ENCODE results near the gene GALNT14. TPM values are rescaled to one million over a fixed set of nuclear protein-coding genes. Genes with fewer than 3 reads are reported as not detected.

GALNT14 gene
- total and polyA plus RNA-seq, 10 donors, result 2.7 to 18.5 (median 4.5) TPM

DNA sequence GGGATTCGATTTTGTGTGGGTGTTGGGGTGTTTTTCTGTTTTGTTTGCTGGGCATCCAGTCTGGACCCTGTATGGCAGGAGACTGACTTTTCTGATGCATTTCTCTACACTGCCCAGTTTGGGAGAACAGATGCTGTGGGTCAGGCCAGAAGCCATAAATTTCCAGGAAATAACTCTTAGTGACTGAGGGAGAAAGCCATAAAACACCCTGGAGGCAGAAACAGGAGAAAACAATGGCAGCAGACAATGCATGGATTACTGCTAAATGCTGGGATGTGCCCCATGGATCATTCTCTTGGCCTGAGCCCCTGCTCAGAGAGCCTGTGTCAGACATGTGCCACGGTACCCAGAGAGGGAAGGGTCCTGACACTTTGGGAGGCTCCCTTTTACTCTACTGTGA, 197.4 kb downstream of the GALNT14 start:
- TF ChIP-seq POLR2A (IDR thresholded peaks at IDR 0.05), result no peak
- TF ChIP-seq, protein P1, sequence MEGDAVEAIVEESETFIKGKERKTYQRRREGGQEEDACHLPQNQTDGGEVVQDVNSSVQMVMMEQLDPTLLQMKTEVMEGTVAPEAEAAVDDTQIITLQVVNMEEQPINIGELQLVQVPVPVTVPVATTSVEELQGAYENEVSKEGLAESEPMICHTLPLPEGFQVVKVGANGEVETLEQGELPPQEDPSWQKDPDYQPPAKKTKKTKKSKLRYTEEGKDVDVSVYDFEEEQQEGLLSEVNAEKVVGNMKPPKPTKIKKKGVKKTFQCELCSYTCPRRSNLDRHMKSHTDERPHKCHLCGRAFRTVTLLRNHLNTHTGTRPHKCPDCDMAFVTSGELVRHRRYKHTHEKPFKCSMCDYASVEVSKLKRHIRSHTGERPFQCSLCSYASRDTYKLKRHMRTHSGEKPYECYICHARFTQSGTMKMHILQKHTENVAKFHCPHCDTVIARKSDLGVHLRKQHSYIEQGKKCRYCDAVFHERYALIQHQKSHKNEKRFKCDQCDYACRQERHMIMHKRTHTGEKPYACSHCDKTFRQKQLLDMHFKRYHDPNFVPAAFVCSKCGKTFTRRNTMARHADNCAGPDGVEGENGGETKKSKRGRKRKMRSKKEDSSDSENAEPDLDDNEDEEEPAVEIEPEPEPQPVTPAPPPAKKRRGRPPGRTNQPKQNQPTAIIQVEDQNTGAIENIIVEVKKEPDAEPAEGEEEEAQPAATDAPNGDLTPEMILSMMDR (IDR thresholded peaks at IDR 0.05 in 8 of 11, conservative IDR thresholded peaks at IDR 0.05 in 3 of 11), result no peak
- no peak for TF ChIP-seq POLR2AphosphoS5 (IDR thresholded peaks at IDR 0.05)
- Histone ChIP-seq H3K4me1 (no peaks in the 10 kb centered on the region), H3K9me3 (no peaks in the 10 kb centered on the region), H3K27me3 (replicated peaks in 1 of 7) (no peaks in the 10 kb centered on the region), H3K27ac (no peak overlapping the region), H3K36me3 (peaks cover 0 to 9% (median 0%) of the 10 kb centered on the region in 6 donors), H3K4me3 (no peak overlapping the region)
- DNase-seq, result no peak
- WGBS, 5 donors, result 71 to 83% (median 79%) methylated on average over 2 of the region's 2 CpGs
- intact Hi-C loops (cut with DNase I; ENCODE audit: low total_unique reads), result no loop called here

DNA sequence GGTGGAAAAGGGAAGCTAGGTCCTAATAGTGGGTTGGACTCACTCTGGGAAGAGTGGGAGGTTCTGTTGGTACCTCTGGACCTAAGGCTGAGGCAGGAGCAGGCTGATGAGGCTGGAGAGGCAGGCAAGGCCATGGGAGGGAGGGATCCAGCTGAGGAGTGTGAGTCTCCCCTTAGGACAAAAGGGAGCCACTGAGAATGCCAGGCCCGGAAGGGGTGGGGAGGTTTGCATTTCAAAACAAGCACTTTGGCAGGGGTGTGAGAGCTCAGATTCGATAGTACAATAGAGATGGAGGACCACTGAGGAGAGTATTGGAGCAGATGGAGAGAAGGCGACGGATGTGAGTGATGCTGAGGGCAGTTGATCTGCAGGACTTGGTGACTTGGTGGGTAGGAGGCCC, 198.9 kb downstream of the GALNT14 start:
- Histone ChIP-seq H3K4me1 (no peaks in the 10 kb centered on the region), H3K27me3 (replicated peaks in 1 of 7) (no peaks in the 10 kb centered on the region), H3K27ac (no peak overlapping the region), H3K9me3 (no peaks in the 10 kb centered on the region), H3K4me3 (no peak overlapping the region), H3K36me3 (peaks cover 0 to 1% (median 0%) of the 10 kb centered on the region in 6 donors)
- DNase-seq, result no peak
- WGBS, 5 donors, result 86 to 93% (median 89%) methylated on average over 4 of the region's 4 CpGs
- intact Hi-C loops (cut with DNase I; ENCODE audit: low total_unique reads), result no loop called here
- no peak for TF ChIP-seq POLR2AphosphoS5 (IDR thresholded peaks at IDR 0.05)

DNA sequence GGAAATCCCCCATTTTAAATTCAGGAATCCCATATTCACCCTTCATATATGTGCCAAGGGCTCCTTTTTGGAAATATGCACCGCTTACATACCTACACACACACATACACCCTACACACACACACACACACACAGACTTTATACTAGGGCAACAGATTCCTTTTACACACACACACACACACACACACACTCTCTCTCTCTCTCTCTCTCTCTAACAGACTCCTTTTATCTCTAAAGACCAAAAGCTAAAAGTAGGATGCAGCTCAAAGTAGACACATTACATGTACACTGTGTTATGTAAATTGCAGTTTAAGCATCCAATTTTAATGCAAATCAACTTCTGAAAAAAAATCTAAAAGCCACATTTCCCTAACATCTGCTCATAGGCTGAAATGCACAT, 200.0 kb downstream of the GALNT14 start:
- Histone ChIP-seq H3K27me3 (replicated peaks in 1 of 7) (no peaks in the 10 kb centered on the region), H3K4me1 (no peaks in the 10 kb centered on the region), H3K9me3 (no peaks in the 10 kb centered on the region), H3K4me3 (no peak overlapping the region), H3K36me3 (no peaks in the 10 kb centered on the region), H3K27ac (no peak overlapping the region)
- DNase-seq, result no peak
- 79 to 100% (median 90%) methylated on average over 1 of the region's 1 CpG for WGBS, 5 donors
- TF ChIP-seq POLR2AphosphoS5 (IDR thresholded peaks at IDR 0.05) (no peak), POLR2A (IDR thresholded peaks at IDR 0.05) (no peak)
- TF ChIP-seq, protein P1 (IDR thresholded peaks at IDR 0.05 in 8 of 11, conservative IDR thresholded peaks at IDR 0.05 in 3 of 11), result no peak
- intact Hi-C loops (cut with DNase I; ENCODE audit: low total_unique reads), result no loop called here

DNA sequence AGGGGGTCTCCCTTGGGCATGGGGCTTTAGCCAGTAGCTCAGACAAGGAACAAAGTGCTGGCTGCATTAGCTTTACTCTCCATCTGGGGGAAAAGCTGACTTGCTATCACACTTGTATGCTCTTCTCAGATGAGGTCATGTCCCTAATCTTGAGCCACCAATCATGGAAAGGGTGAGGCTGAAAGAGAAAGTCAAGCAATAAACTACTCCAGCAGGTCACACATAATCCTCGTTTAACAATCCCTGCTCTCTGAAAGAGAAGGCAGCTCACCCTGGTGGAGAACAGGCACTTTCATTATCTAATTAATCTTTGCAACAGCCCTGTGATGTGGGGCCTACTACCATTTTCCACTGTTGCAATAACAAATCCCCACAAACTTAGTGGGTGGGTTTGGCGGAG, 201.3 kb downstream of the GALNT14 start:
- no peak for DNase-seq
- H3K9me3 ChIP-seq, result no peaks in the 10 kb centered on the region
- no peak overlapping the region for H3K27ac ChIP-seq
- 81 to 91% (median 90%) methylated on average over 2 of the region's 2 CpGs for WGBS, 5 donors
- no peak overlapping the region for H3K4me3 ChIP-seq
- H3K4me1 ChIP-seq, result no peaks in the 10 kb centered on the region
- no peaks in the 10 kb centered on the region for H3K36me3 ChIP-seq
- TF ChIP-seq, protein P1 (IDR thresholded peaks at IDR 0.05 in 8 of 11, conservative IDR thresholded peaks at IDR 0.05 in 3 of 11), result no peak
- TF ChIP-seq POLR2AphosphoS5 (IDR thresholded peaks at IDR 0.05) (no peak), POLR2A (IDR thresholded peaks at IDR 0.05) (no peak)
- H3K27me3 ChIP-seq (replicated peaks in 1 of 7), result no peaks in the 10 kb centered on the region
- intact Hi-C loops (cut with DNase I; ENCODE audit: low total_unique reads), result no loop called here

DNA sequence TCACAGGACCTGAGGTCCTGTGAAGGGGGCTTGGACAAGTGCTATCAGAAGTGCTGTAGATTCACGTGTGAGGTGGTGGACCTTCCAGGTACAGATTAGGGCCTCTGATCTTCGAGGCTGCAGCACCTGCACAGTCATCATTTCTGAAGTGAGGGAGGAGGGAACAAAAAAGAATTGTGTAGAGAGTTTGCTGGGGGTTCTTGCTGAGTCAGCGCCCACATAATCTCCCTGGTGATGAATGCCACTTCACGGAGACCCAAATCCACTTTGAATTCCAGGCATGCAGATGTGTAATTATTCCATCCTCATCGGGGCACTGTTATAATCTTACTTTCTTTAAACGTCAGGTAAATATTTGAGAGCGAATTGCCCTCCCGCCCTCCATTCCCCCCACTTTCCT, 202.4 kb downstream of the GALNT14 start:
- no peak for DNase-seq
- no peaks in the 10 kb centered on the region for H3K27me3 ChIP-seq (replicated peaks in 1 of 7)
- intact Hi-C loops (cut with DNase I; ENCODE audit: low total_unique reads), result no loop called here
- no peak overlapping the region for H3K27ac ChIP-seq
- H3K4me1 ChIP-seq, result no peaks in the 10 kb centered on the region
- H3K9me3 ChIP-seq, result no peaks in the 10 kb centered on the region
- H3K36me3 ChIP-seq, result no peaks in the 10 kb centered on the region
- no peak for TF ChIP-seq POLR2AphosphoS5 (IDR thresholded peaks at IDR 0.05)
- TF ChIP-seq, protein P1 (IDR thresholded peaks at IDR 0.05 in 8 of 11, conservative IDR thresholded peaks at IDR 0.05 in 3 of 11), result no peak
- no peak for TF ChIP-seq POLR2A (IDR thresholded peaks at IDR 0.05)
- H3K4me3 ChIP-seq, result no peak overlapping the region
- WGBS, 5 donors, result 77 to 84% (median 80%) methylated on average over 8 of the region's 8 CpGs
